ENCODE measurements around the gene IL17RE. TPM values are rescaled to one million over a fixed set of nuclear protein-coding genes. Genes with fewer than 3 reads are reported as not detected.

The IL17RE gene
- total and polyA plus RNA-seq, 9 of the 15 experiments (the other 6 are each of a cell fraction or from before 2014, with no cell fraction given) = 0.32 to 1.9 (median 0.51) TPM; not detected in 4

GRCh38 chr3:9932843-9933560, 30.4 kb downstream of the IL17RE start (continued):
- TF ChIP-seq UBTF (IDR thresholded peaks at IDR 0.05; ENCODE audit: borderline replicate concordance in 1 of 2, low read depth in 2 of 2, low read length in 2 of 2) (peak; percentile 23 to 66; a peak in 2 of 4 replicates), SP1 (CRISPR knock-in tag; IDR thresholded peaks at IDR 0.05) (peak; percentile 58), CEBPB (tag; IDR thresholded peaks at IDR 0.05) (no peak), ZNF785 (CRISPR knock-in tag; IDR thresholded peaks at IDR 0.05) (no peak), ETV5 (CRISPR knock-in tag; IDR thresholded peaks at IDR 0.05; ENCODE audit: low read depth) (no peak), SIN3B (IDR thresholded peaks at IDR 0.05; ENCODE audit: low read depth) (peak; percentile 69; the same call in 1 of the 2 replicates), SOX6 (IDR thresholded peaks at IDR 0.05) (peak; percentile 63), SNIP1 (IDR thresholded peaks at IDR 0.05; ENCODE audit: low read depth) (no peak), NBN (IDR thresholded peaks at IDR 0.05; ENCODE audit: low read depth) (no peak; the same call in 1 of the 2 replicates), SMARCA5 (IDR thresholded peaks at IDR 0.05) (0 out of 2 replicates have a peak, but pooled peaks have one; percentile 46), TFE3 (CRISPR knock-in tag; IDR thresholded peaks at IDR 0.05) (no peak), MYBL2 (IDR thresholded peaks at IDR 0.05; ENCODE audit: low read depth) (no peak), MYBL2 (CRISPR knock-in tag; IDR thresholded peaks at IDR 0.05; ENCODE audit: borderline replicate concordance) (no peak), ATF1 (CRISPR knock-in tag; IDR thresholded peaks at IDR 0.05) (peak; percentile 44), ATF1 (tag; IDR thresholded peaks at IDR 0.05) (no peak; the same call in none of the 2 replicates), SMARCA4 (IDR thresholded peaks at IDR 0.05) (no peak), CHD4 (IDR thresholded peaks at IDR 0.05; ENCODE audit: insufficient read depth, insufficient replicate concordance, low read depth, low read length, poor library complexity, severe bottlenecking) (no peak), NRF1 (conservative IDR thresholded peaks at IDR 0.05 in 1 of 2, IDR thresholded peaks at IDR 0.05 in 1 of 2) (peak; percentile 50 to 65; a peak in 3 of 4 replicates), ZFP36 (IDR thresholded peaks at IDR 0.05; ENCODE audit: low read depth, low read length, partially characterized antibody) (no peak), ATF2 (CRISPR knock-in tag; IDR thresholded peaks at IDR 0.05) (no peak), POLR2AphosphoS5 (IDR thresholded peaks at IDR 0.05; ENCODE audit: control insufficient read depth, insufficient read depth, low read depth, low read length) (peak; percentile 58; the same call in 1 of the 2 replicates), SUPT5H (IDR thresholded peaks at IDR 0.05) (0 out of 2 replicates have a peak, but pooled peaks have one; percentile 58), XRCC4 (IDR thresholded peaks at IDR 0.05; ENCODE audit: extremely low read depth, insufficient read depth, insufficient read length) (no peak), SRSF9 (IDR thresholded peaks at IDR 0.05; ENCODE audit: borderline replicate concordance, low read depth, low read length) (no peak), GTF2F1 (IDR thresholded peaks at IDR 0.05; ENCODE audit: low read depth, low read length) (peak; percentile 76; the same call in 1 of the 2 replicates)

Measured in K562 (cell line).